Inferior parietal cortex (tissue), 1 donor: Measurements from ENCODE around the gene TNIK.
A peak's percentile ranks its signal among the peaks of the same experiment; 100 is the strongest.

Experiments
- DNase-seq: peaks from one replicate; pipeline ENCODE4 v3.0.0-alpha.2; 2016; ENCODE audit errors: extremely low spot score

TNIK gene

GRCh38 chr3:171192176-171192854, 267.9 kb downstream of the TNIK start:
- no peak for DNase-seq

- no peak for DNase-seq
These were observed 269.5 kb downstream of the TNIK start for GRCh38 chr3:171190668-171191067.

GRCh38 chr3:171189394-171190080, 270.7 kb downstream of the TNIK start:
- DNase-seq, result no peak

- peak; percentile 66 for DNase-seq
These were observed 272.4 kb downstream of the TNIK start for GRCh38 chr3:171187706-171188290.

GRCh38 chr3:171186817-171187500, 273.2 kb downstream of the TNIK start:
- no peak for DNase-seq

- DNase-seq, result no peak
These were observed 273.8 kb downstream of the TNIK start for GRCh38 chr3:171186383-171186782.

- no peak for DNase-seq
These were observed 274.2 kb downstream of the TNIK start for GRCh38 chr3:171185959-171186358.

- no peak for DNase-seq
These were observed 275.8 kb downstream of the TNIK start for GRCh38 chr3:171184372-171184771.

GRCh38 chr3:171183042-171183441, 277.2 kb downstream of the TNIK start:
- peak; percentile 74 for DNase-seq

- DNase-seq, result no peak
These were observed 278.1 kb downstream of the TNIK start for GRCh38 chr3:171181907-171182690.

GRCh38 chr3:171178714-171179113, 281.5 kb downstream of the TNIK start:
- DNase-seq, result no peak

GRCh38 chr3:171177553-171177952, 282.7 kb downstream of the TNIK start:
- no peak for DNase-seq

- DNase-seq, result no peak
These were observed 283.1 kb downstream of the TNIK start for GRCh38 chr3:171177056-171177455.

- no peak for DNase-seq
These were observed 283.8 kb downstream of the TNIK start for GRCh38 chr3:171176244-171176933.

- DNase-seq, result no peak
These were observed 284.4 kb downstream of the TNIK start for GRCh38 chr3:171175741-171176234.

- DNase-seq, result peak; percentile 89
These were observed 286.5 kb downstream of the TNIK start for GRCh38 chr3:171173736-171174135.

- DNase-seq, result no peak
These were observed 288.1 kb downstream of the TNIK start for GRCh38 chr3:171172070-171172469.

GRCh38 chr3:171169866-171170265, 290.3 kb downstream of the TNIK start:
- no peak for DNase-seq

- DNase-seq, result no peak
These were observed 290.8 kb downstream of the TNIK start for GRCh38 chr3:171169443-171169842.

GRCh38 chr3:171168551-171168950, 291.7 kb downstream of the TNIK start:
- DNase-seq, result no peak

GRCh38 chr3:171168086-171168485, 292.1 kb downstream of the TNIK start:
- DNase-seq, result no peak
